MM.1S (cell line): Measurements from ENCODE around the gene LMAN2L.

Experiments used
- EZH2 ChIP-seq: fragments of 300-600 bp; sonication (generic); optimal IDR thresholded peaks from 2 replicates; pipeline ENCODE3; 2017; ENCODE audit warnings: low read depth, mild to moderate bottlenecking, antibody characterized with exemption, low read length, mixed read lengths
- EZH2phosphoT487 ChIP-seq: fragments of 300-600 bp; sonication (generic); IDR thresholded peaks from 2 replicates; pipeline ENCODE4 v1.6.1; 2018; ENCODE audit warnings: antibody characterized with exemption, low read length
- TF ChIP-seq, protein P1 (sequence below): fragments of 300-600 bp; sonication (generic); IDR thresholded peaks from 2 replicates; pipeline ENCODE4 v1.5.1; 2016; ENCODE audit warnings: antibody characterized with exemption, low read length, mixed read lengths

DNA sequence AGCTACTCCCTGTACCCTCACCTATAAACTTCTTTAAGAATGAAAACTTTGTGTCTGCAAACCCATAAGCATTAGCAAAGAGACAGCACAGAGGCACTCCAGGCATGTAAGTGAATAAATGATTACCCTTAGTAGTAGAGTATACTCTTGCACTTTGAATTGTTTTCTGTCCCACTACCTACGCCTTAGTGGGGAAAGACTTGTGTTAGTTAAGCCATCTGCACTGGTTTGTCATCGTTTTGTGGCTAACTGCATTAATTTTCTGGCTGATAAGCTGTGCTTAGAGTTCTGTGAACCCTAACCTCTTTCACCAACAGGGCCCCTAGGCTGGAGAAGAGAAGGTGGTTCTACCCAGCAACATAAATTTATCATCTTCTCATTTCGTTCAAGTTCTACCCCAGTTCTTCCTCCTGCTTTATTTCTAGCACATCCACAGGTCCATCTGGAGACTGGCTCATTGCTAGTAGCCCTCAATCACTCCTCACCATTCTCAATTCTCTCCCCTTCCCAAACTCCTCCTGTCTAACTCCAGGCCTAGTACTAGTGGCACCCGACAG is 710 bp downstream of the LMAN2L start:
- TF ChIP-seq EZH2, result no peak
- TF ChIP-seq, protein P1, sequence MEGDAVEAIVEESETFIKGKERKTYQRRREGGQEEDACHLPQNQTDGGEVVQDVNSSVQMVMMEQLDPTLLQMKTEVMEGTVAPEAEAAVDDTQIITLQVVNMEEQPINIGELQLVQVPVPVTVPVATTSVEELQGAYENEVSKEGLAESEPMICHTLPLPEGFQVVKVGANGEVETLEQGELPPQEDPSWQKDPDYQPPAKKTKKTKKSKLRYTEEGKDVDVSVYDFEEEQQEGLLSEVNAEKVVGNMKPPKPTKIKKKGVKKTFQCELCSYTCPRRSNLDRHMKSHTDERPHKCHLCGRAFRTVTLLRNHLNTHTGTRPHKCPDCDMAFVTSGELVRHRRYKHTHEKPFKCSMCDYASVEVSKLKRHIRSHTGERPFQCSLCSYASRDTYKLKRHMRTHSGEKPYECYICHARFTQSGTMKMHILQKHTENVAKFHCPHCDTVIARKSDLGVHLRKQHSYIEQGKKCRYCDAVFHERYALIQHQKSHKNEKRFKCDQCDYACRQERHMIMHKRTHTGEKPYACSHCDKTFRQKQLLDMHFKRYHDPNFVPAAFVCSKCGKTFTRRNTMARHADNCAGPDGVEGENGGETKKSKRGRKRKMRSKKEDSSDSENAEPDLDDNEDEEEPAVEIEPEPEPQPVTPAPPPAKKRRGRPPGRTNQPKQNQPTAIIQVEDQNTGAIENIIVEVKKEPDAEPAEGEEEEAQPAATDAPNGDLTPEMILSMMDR, result no peak
- no peak for TF ChIP-seq EZH2phosphoT487
